Left ventricle myocardium inferior (tissue), 1 donor: ENCODE results near the gene SLC22A23. TPM values are rescaled to one million over a fixed set of nuclear protein-coding genes. Genes with fewer than 3 reads are reported as not detected.

Experiments
- DNase-seq: peaks from one replicate; pipeline ENCODE4 v3.0.0-alpha.2; 2020
- H3K27ac ChIP-seq: fragments of 200-600 bp; replicated peaks from 2 replicates; pipeline ENCODE4 v1.8.0; 2021
- H3K27me3 ChIP-seq: fragments of 200-600 bp; 2 replicates; pipeline ENCODE4 v1.8.0; 2021; ENCODE audit warnings: low read depth
- H3K36me3 ChIP-seq: fragments of 200-600 bp; 2 replicates; pipeline ENCODE4 v1.8.0; 2021
- H3K4me1 ChIP-seq: fragments of 200-600 bp; 2 replicates; pipeline ENCODE4 v1.8.0; 2021
- H3K4me3 ChIP-seq: fragments of 200-600 bp; 2 replicates; pipeline ENCODE4 v1.8.0; 2021; ENCODE audit warnings: mild to moderate bottlenecking, moderate library complexity
- H3K9me3 ChIP-seq: fragments of 200-600 bp; replicated peaks from 2 replicates; pipeline ENCODE4 v1.8.0; 2021
- CTCF ChIP-seq: fragments of 200-600 bp; IDR thresholded peaks from 2 replicates; pipeline ENCODE4 v1.8.0; 2021; ENCODE audit warnings: antibody characterized with exemption, mild to moderate bottlenecking, borderline replicate concordance
- intact Hi-C: fragments of 100-400 bp; cut with micrococcal nuclease; formaldehyde crosslinking; loops from one replicate; pipeline ENCODE4 v1.11.0; 2022
- total RNA-seq: library from RNA; stranded (reverse); fragmentation: NEBNext Ultra II Directional; extraction: Animal tissue kit (Norgen Biotek cat#: 25700); gene quantifications from one replicate; pipeline ENCODE4 v1.2.1, GENCODE V29; 2021
- donor health status: DM: no; HTN: yes; CAD: no; lungs with severe emphysema.

The SLC22A23 gene
- total RNA-seq, 1 donor from 2014 or later = 7.0 TPM

- no peak for TF ChIP-seq CTCF
- Histone ChIP-seq H3K4me3 (no peak overlapping the region), H3K4me1 (no peaks in the 10 kb centered on the region), H3K9me3 (peaks cover 11% of the 10 kb centered on the region), H3K36me3 (no peaks in the 10 kb centered on the region), H3K27me3 (peaks cover 31% of the 10 kb centered on the region), H3K27ac (no peak overlapping the region)
- DNase-seq = no peak
- intact Hi-C loops = no loop called here
Observed at GRCh38 chr6:3299221-3299620, 157.6 kb downstream of the SLC22A23 start.

GRCh38 chr6:3297909-3298308 is 158.9 kb downstream of the SLC22A23 start:
- H3K36me3 ChIP-seq = no peaks in the 10 kb centered on the region
- H3K4me1 ChIP-seq = peaks cover 8% of the 10 kb centered on the region
- H3K27me3 ChIP-seq = peaks cover 31% of the 10 kb centered on the region
- no peak overlapping the region for H3K27ac ChIP-seq
- H3K9me3 ChIP-seq = peaks cover 6% of the 10 kb centered on the region
- intact Hi-C loops = no loop called here
- TF ChIP-seq CTCF = no peak
- DNase-seq = no peak
- no peak overlapping the region for H3K4me3 ChIP-seq

- intact Hi-C loops = no loop called here
- Histone ChIP-seq H3K36me3 (no peaks in the 10 kb centered on the region), H3K4me1 (peaks cover 17% of the 10 kb centered on the region), H3K27me3 (peaks cover 31% of the 10 kb centered on the region), H3K4me3 (no peak overlapping the region), H3K27ac (no peak overlapping the region), H3K9me3 (peaks cover under 1% of the 10 kb centered on the region)
- DNase-seq = no peak
- TF ChIP-seq CTCF = no peak
Observed at GRCh38 chr6:3297006-3297405, 159.8 kb downstream of the SLC22A23 start.

- H3K27me3 ChIP-seq = peaks cover 30% of the 10 kb centered on the region
- H3K9me3 ChIP-seq = no peaks in the 10 kb centered on the region
- DNase-seq = no peak
- intact Hi-C loops = no loop called here
- H3K36me3 ChIP-seq = no peaks in the 10 kb centered on the region
- peaks cover 21% of the 10 kb centered on the region for H3K4me1 ChIP-seq
- TF ChIP-seq CTCF = no peak
- no peak overlapping the region for H3K27ac ChIP-seq
- no peak overlapping the region for H3K4me3 ChIP-seq
Observed at GRCh38 chr6:3296537-3296936, 160.3 kb downstream of the SLC22A23 start.

GRCh38 chr6:3296078-3296477 is 160.8 kb downstream of the SLC22A23 start:
- peaks cover 21% of the 10 kb centered on the region for H3K4me1 ChIP-seq
- peaks cover 28% of the 10 kb centered on the region for H3K27me3 ChIP-seq
- DNase-seq = no peak
- intact Hi-C loops = no loop called here
- H3K36me3 ChIP-seq = no peaks in the 10 kb centered on the region
- no peak for TF ChIP-seq CTCF
- no peak overlapping the region for H3K27ac ChIP-seq
- H3K4me3 ChIP-seq = no peak overlapping the region
- no peaks in the 10 kb centered on the region for H3K9me3 ChIP-seq
